NB4 (cell line): Measurements from ENCODE around the gene PAX3.
A peak's percentile ranks its signal among the peaks of the same experiment; 100 is the strongest.

Source experiments
- DNase-seq: peaks from one replicate; pipeline ENCODE4 v3.0.0; 2010; ENCODE audit warnings: low read depth
- H3K4me3 ChIP-seq: one replicate; pipeline ENCODE4 v1.5.1; 2011; ENCODE audit warnings: mild to moderate bottlenecking, low read depth, low read length, moderate library complexity
- CTCF ChIP-seq: IDR thresholded peaks from one replicate; pipeline ENCODE4 v1.5.1; 2012; ENCODE audit warnings: low read depth, low read length
- MAX ChIP-seq: IDR thresholded peaks from 2 replicates; pipeline ENCODE4 v1.6.1; 2011; ENCODE audit warnings: low read depth, low read length
- MYC ChIP-seq: IDR thresholded peaks from 2 replicates; pipeline ENCODE4 v1.6.1; 2011; ENCODE audit warnings: low read depth, low read length
- POLR2A ChIP-seq: IDR thresholded peaks from 2 replicates; pipeline ENCODE4 v1.6.1; 2011; ENCODE audit warnings: mild to moderate bottlenecking; ENCODE audit not compliant: insufficient read length; ENCODE audit errors: extremely low read depth

PAX3 gene

GRCh38 chr2:222194669-222195068 is 104.1 kb downstream of the PAX3 start:
- DNase-seq, result no peak
- TF ChIP-seq MYC, result no peak
- no peak for TF ChIP-seq MAX
- no peak for TF ChIP-seq POLR2A
- no peak for TF ChIP-seq CTCF
- no peak overlapping the region for H3K4me3 ChIP-seq

- TF ChIP-seq MAX (no peak), CTCF (no peak), MYC (no peak), POLR2A (no peak)
- no peak overlapping the region for H3K4me3 ChIP-seq
- peak; percentile 79 for DNase-seq
Measured at GRCh38 chr2:222193328-222193983, 105.3 kb downstream of the PAX3 start.

GRCh38 chr2:222180619-222181018 is 118.2 kb downstream of the PAX3 start:
- no peak overlapping the region for H3K4me3 ChIP-seq
- DNase-seq, result peak; percentile 23
- TF ChIP-seq POLR2A, result no peak
- TF ChIP-seq MYC, result no peak
- no peak for TF ChIP-seq MAX
- TF ChIP-seq CTCF, result no peak

GRCh38 chr2:222179592-222179991 is 119.2 kb downstream of the PAX3 start:
- DNase-seq, result no peak
- TF ChIP-seq MAX, result no peak
- no peak for TF ChIP-seq POLR2A
- TF ChIP-seq CTCF, result no peak
- no peak for TF ChIP-seq MYC
- no peak overlapping the region for H3K4me3 ChIP-seq

GRCh38 chr2:222178450-222178849 is 120.3 kb downstream of the PAX3 start:
- TF ChIP-seq POLR2A, result no peak
- no peak for TF ChIP-seq CTCF
- no peak for DNase-seq
- H3K4me3 ChIP-seq, result no peak overlapping the region

GRCh38 chr2:222176890-222177289 is 121.9 kb downstream of the PAX3 start:
- TF ChIP-seq MAX (no peak), POLR2A (no peak), MYC (no peak), CTCF (no peak)
- DNase-seq, result no peak
- H3K4me3 ChIP-seq, result no peak overlapping the region
